Subcutaneous abdominal adipose tissue (tissue), 5 donors: ENCODE results near the gene TTC34.

Experiments
- H3K27ac ChIP-seq: one replicate; pipeline ENCODE4 v1.7.0; 2013; ENCODE audit warnings: low read depth, mild to moderate bottlenecking, inconsistent platforms, low read length, moderate library complexity
- H3K27me3 ChIP-seq, 5 donors: one replicate each; pipeline ENCODE4 v1.7.0; 2013; ENCODE audit warnings: low read length in 5 of 5, inconsistent platforms in 1 of 5; ENCODE audit not compliant: control insufficient read depth in 5 of 5, insufficient read depth in 4 of 5
- H3K36me3 ChIP-seq, 5 donors: one replicate each; pipeline ENCODE4 v1.7.0; 2013; ENCODE audit warnings: low read length in 5 of 5; ENCODE audit not compliant: control insufficient read depth in 5 of 5, insufficient read depth in 5 of 5
- H3K4me1 ChIP-seq, 5 donors: one replicate each; pipeline ENCODE4 v1.7.0; 2013; ENCODE audit warnings: low read length in 5 of 5, mild to moderate bottlenecking in 3 of 5, moderate library complexity in 1 of 5; ENCODE audit not compliant: control insufficient read depth in 5 of 5, insufficient read depth in 5 of 5
- H3K4me3 ChIP-seq, 5 donors: one replicate each; pipeline ENCODE4 v1.7.0; 2013; ENCODE audit warnings: low read length in 5 of 5, low read depth in 1 of 5
- H3K9ac ChIP-seq, 5 donors: one replicate each; pipeline ENCODE4 v1.7.0; 2013; ENCODE audit warnings: low read length in 5 of 5, mild to moderate bottlenecking in 4 of 5, moderate library complexity in 3 of 5
- H3K9me3 ChIP-seq, 5 donors: one replicate each; pipeline ENCODE4 v1.7.0; 2013; ENCODE audit warnings: low read length in 5 of 5; ENCODE audit not compliant: control insufficient read depth in 5 of 5
- donor health status: healthy.
- donor health status: healthy.
- donor health status: healthy.
- donor health status: healthy.
- donor health status: healthy.

TTC34 gene

GRCh38 chr1:2801535-2802291, at the start of gene TTC34:
Gene TTC34 (minus strand): TSS chr1:2801693. CDS start chr1:2800827, 866 bp downstream.
- Histone ChIP-seq H3K4me1 (no peaks in the 10 kb centered on the region), H3K27me3 (peaks cover 27 to 56% (median 44%) of the 10 kb centered on the region in 5 donors), H3K36me3 (no peaks in the 10 kb centered on the region), H3K27ac (no peak within 1 kb of the TSS), H3K4me3 (no peak within 1 kb of the TSS), H3K9ac (no peak within 1 kb of the TSS), H3K9me3 (no peaks in the 10 kb centered on the region)

GRCh38 chr1:2850502-2850901, 49.0 kb upstream of the TTC34 start:
- Histone ChIP-seq H3K27ac (no peak overlapping the region), H3K4me3 (no peak overlapping the region), H3K9ac (no peak overlapping the region), H3K27me3 (peaks cover 29 to 46% (median 30%) of the 10 kb centered on the region in 5 donors), H3K9me3 (no peaks in the 10 kb centered on the region), H3K36me3 (no peaks in the 10 kb centered on the region), H3K4me1 (no peaks in the 10 kb centered on the region)

GRCh38 chr1:2848006-2848670, 46.6 kb upstream of the TTC34 start:
- no peak overlapping the region for H3K9ac ChIP-seq
- peaks cover 0 to 16% (median 8%) of the 10 kb centered on the region in 5 donors for H3K9me3 ChIP-seq
- H3K27ac ChIP-seq: no peak overlapping the region
- H3K27me3 ChIP-seq: peaks cover 15 to 35% (median 15%) of the 10 kb centered on the region in 5 donors
- no peaks in the 10 kb centered on the region for H3K4me1 ChIP-seq
- H3K4me3 ChIP-seq: no peak overlapping the region
- no peaks in the 10 kb centered on the region for H3K36me3 ChIP-seq

- H3K9ac ChIP-seq: no peak overlapping the region
- H3K27ac ChIP-seq: no peak overlapping the region
- H3K4me3 ChIP-seq: no peak overlapping the region
- H3K9me3 ChIP-seq: peaks cover 0 to 17% (median 8%) of the 10 kb centered on the region in 5 donors
- H3K36me3 ChIP-seq: no peaks in the 10 kb centered on the region
- no peaks in the 10 kb centered on the region for H3K4me1 ChIP-seq
- H3K27me3 ChIP-seq: peaks cover 15 to 32% (median 15%) of the 10 kb centered on the region in 5 donors
Measured at GRCh38 chr1:2847086-2847985, 45.8 kb upstream of the TTC34 start.

GRCh38 chr1:2845869-2846268, 44.4 kb upstream of the TTC34 start:
- Histone ChIP-seq H3K27ac (no peak overlapping the region), H3K4me1 (no peaks in the 10 kb centered on the region), H3K9ac (no peak overlapping the region), H3K4me3 (no peak overlapping the region), H3K9me3 (peaks cover 5 to 27% (median 13%) of the 10 kb centered on the region in 5 donors), H3K27me3 (peaks cover 15 to 35% (median 15%) of the 10 kb centered on the region in 5 donors), H3K36me3 (no peaks in the 10 kb centered on the region)

GRCh38 chr1:2840036-2840809, 38.7 kb upstream of the TTC34 start:
- Histone ChIP-seq H3K9me3 (peaks cover 5 to 30% (median 18%) of the 10 kb centered on the region in 5 donors), H3K9ac (no peak overlapping the region), H3K36me3 (no peaks in the 10 kb centered on the region), H3K27ac (no peak overlapping the region), H3K4me3 (no peak overlapping the region), H3K27me3 (peaks cover 0 to 13% (median 1%) of the 10 kb centered on the region in 5 donors), H3K4me1 (no peaks in the 10 kb centered on the region)

- peaks cover 4 to 31% (median 13%) of the 10 kb centered on the region in 5 donors for H3K27me3 ChIP-seq
- H3K4me3 ChIP-seq: no peak overlapping the region
- H3K4me1 ChIP-seq: no peaks in the 10 kb centered on the region
- no peak overlapping the region for H3K9ac ChIP-seq
- no peaks in the 10 kb centered on the region for H3K36me3 ChIP-seq
- H3K27ac ChIP-seq: no peak overlapping the region
- peaks cover 5 to 17% (median 12%) of the 10 kb centered on the region in 5 donors for H3K9me3 ChIP-seq
Measured at GRCh38 chr1:2837823-2838222, 36.3 kb upstream of the TTC34 start.

GRCh38 chr1:2837316-2837715, 35.8 kb upstream of the TTC34 start:
- H3K4me1 ChIP-seq: no peaks in the 10 kb centered on the region
- H3K9ac ChIP-seq: no peak overlapping the region
- H3K27ac ChIP-seq: no peak overlapping the region
- peaks cover 4 to 36% (median 13%) of the 10 kb centered on the region in 5 donors for H3K27me3 ChIP-seq
- H3K36me3 ChIP-seq: no peaks in the 10 kb centered on the region
- no peak overlapping the region for H3K4me3 ChIP-seq
- peaks cover 5 to 16% (median 12%) of the 10 kb centered on the region in 5 donors for H3K9me3 ChIP-seq

- H3K27me3 ChIP-seq: peaks cover 4 to 44% (median 15%) of the 10 kb centered on the region in 5 donors
- H3K36me3 ChIP-seq: no peaks in the 10 kb centered on the region
- H3K27ac ChIP-seq: no peak overlapping the region
- H3K9me3 ChIP-seq: peaks cover 3 to 16% (median 8%) of the 10 kb centered on the region in 5 donors
- H3K9ac ChIP-seq: no peak overlapping the region
- H3K4me1 ChIP-seq: no peaks in the 10 kb centered on the region
- H3K4me3 ChIP-seq: no peak overlapping the region
Measured at GRCh38 chr1:2836333-2836970, 35.0 kb upstream of the TTC34 start.
